Measurements from ENCODE around the gene KIF24.
"Not testable (repeated sequence)": the region's sequence is repeated elsewhere in the genome, so short reads cannot be mapped to it uniquely, and the experiment has no call there.

The KIF24 gene

DNA sequence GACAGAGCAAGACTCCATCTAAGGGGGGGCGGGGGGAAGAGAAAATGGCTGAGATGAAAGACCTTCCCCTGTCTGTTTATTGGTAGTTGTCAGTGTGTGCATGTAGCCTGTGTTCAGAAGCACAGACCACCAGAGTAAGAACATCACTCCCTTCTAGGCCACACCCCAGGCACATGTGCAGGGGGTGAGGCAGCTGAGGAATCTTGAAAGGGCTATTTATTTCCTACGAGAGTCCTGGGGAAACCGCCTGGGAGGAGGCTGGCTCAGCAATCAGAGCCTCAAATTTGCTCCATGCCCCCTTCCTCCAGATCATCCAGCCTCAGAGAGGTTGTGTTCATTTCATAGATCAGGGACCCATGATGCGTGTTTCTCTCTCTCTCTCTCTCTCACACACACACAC is 40.6 kb upstream of the KIF24 start:
- TF ChIP-seq, protein P1, sequence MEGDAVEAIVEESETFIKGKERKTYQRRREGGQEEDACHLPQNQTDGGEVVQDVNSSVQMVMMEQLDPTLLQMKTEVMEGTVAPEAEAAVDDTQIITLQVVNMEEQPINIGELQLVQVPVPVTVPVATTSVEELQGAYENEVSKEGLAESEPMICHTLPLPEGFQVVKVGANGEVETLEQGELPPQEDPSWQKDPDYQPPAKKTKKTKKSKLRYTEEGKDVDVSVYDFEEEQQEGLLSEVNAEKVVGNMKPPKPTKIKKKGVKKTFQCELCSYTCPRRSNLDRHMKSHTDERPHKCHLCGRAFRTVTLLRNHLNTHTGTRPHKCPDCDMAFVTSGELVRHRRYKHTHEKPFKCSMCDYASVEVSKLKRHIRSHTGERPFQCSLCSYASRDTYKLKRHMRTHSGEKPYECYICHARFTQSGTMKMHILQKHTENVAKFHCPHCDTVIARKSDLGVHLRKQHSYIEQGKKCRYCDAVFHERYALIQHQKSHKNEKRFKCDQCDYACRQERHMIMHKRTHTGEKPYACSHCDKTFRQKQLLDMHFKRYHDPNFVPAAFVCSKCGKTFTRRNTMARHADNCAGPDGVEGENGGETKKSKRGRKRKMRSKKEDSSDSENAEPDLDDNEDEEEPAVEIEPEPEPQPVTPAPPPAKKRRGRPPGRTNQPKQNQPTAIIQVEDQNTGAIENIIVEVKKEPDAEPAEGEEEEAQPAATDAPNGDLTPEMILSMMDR (IDR thresholded peaks at IDR 0.05), result no peak
- Histone ChIP-seq H3K79me2 (no peaks in the 10 kb centered on the region), H3K27me3 (ENCODE audit: control insufficient read depth, insufficient read depth, low read length) (no peaks in the 10 kb centered on the region), H3K4me2 (ENCODE audit: low read length) (no peak overlapping the region), H3K9me3 (ENCODE audit: control insufficient read depth, low read length) (no peaks in the 10 kb centered on the region), H3K4me3 (ENCODE audit: low read depth, low read length) (no peak overlapping the region), H3K9ac (no peak overlapping the region), H2AFZ (no peak overlapping the region), H3K36me3 (ENCODE audit: control insufficient read depth, insufficient read depth, low read length) (no peaks in the 10 kb centered on the region), H3K27ac (no peak overlapping the region), H3K4me1 (no peaks in the 10 kb centered on the region)

DNA sequence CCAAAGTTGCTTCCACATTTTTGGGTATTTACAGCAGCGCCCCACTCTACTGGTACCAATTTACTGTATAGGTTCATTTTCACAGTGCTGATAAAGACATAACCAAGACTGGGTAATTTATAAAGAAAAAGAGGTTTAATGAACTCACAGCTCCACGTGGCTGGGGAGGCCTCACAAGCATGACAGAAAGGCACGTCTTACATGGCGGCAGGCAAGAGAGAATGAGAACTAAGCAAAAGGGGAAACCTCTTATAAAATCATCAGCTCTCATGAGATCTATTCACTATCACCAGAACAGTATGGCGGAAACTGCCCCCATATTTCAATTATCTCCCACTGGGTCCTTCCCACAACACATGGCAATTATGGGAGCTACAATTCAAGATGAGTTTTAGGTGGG is 39.7 kb upstream of the KIF24 start:
- H3K9me3 ChIP-seq (ENCODE audit: control insufficient read depth, low read length); H3K4me3 ChIP-seq (ENCODE audit: low read depth, low read length); H3K36me3 ChIP-seq (ENCODE audit: control insufficient read depth, insufficient read depth, low read length); H3K27ac ChIP-seq; H3K4me1 ChIP-seq; H3K79me2 ChIP-seq; H3K27me3 ChIP-seq (ENCODE audit: control insufficient read depth, insufficient read depth, low read length); H2AFZ ChIP-seq; H3K4me2 ChIP-seq (ENCODE audit: low read length); H3K9ac ChIP-seq: not testable (repeated sequence)

DNA sequence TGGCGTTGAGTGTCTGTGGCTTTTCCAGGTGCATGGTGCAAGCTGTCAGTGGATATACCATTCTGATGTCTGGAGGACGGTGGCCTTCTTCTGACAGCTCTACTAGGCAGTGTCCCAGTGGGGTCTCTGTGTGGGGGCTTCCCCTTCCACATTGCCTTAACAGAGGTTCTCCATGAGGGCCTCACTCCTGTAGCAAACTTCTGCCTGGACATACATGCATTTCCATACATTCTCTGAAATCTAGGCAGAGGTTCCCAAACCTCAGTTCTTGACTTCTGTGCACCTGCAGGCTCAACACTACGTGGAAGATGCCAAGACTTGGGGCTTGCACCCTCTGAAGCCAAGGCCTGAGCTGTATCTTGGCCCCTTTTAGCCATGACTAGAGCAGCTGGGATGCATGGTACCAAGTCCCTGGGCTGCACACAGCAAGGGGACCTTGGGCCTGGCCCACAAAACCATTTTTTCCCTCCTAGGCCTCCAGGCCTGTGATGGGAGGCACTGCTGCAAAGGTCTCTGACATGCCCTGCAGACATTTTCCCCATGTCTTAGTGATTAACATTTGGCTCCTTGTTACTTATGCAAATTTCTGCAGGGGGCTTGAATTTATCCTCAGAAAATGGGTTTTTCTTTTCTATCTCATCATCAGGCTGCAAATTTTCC is 38.8 kb upstream of the KIF24 start:
- not testable (repeated sequence) for H3K4me3 ChIP-seq (ENCODE audit: low read depth, low read length); H3K27ac ChIP-seq; H3K9me3 ChIP-seq (ENCODE audit: control insufficient read depth, low read length); H3K79me2 ChIP-seq; H3K9ac ChIP-seq; H2AFZ ChIP-seq; H3K4me2 ChIP-seq (ENCODE audit: low read length); H3K4me1 ChIP-seq; H3K27me3 ChIP-seq (ENCODE audit: control insufficient read depth, insufficient read depth, low read length); H3K36me3 ChIP-seq (ENCODE audit: control insufficient read depth, insufficient read depth, low read length)

DNA sequence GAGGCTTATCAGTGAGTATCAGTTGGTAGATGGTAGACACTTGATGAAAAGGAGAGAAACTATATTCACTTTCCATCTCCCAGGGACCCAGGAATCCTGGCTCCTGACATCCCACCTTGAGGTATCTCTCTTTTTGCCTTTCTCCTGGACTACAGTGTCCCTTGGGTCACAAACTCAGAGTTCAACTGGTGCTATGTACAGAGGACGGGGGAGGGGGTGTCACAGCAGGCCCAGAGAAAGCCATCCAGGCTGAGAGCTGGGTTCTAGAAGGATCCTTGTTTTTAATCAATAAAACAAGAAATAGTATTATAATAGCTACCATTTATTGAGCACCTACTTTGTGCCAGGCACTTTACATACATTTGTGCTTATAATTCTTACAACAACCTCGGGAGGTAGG is 37.3 kb upstream of the KIF24 start:
- no peaks in the 10 kb centered on the region for H3K9me3 ChIP-seq (ENCODE audit: control insufficient read depth, low read length)
- no peak overlapping the region for H3K9ac ChIP-seq
- TF ChIP-seq, protein P1 (IDR thresholded peaks at IDR 0.05), result no peak
- no peaks in the 10 kb centered on the region for H3K79me2 ChIP-seq
- H3K36me3 ChIP-seq (ENCODE audit: control insufficient read depth, insufficient read depth, low read length), result no peaks in the 10 kb centered on the region
- H3K4me3 ChIP-seq (ENCODE audit: low read depth, low read length), result no peak overlapping the region
- no peak overlapping the region for H2AFZ ChIP-seq
- no peaks in the 10 kb centered on the region for H3K4me1 ChIP-seq
- no peaks in the 10 kb centered on the region for H3K27me3 ChIP-seq (ENCODE audit: control insufficient read depth, insufficient read depth, low read length)
- H3K4me2 ChIP-seq (ENCODE audit: low read length), result no peak overlapping the region
- no peak overlapping the region for H3K27ac ChIP-seq

DNA sequence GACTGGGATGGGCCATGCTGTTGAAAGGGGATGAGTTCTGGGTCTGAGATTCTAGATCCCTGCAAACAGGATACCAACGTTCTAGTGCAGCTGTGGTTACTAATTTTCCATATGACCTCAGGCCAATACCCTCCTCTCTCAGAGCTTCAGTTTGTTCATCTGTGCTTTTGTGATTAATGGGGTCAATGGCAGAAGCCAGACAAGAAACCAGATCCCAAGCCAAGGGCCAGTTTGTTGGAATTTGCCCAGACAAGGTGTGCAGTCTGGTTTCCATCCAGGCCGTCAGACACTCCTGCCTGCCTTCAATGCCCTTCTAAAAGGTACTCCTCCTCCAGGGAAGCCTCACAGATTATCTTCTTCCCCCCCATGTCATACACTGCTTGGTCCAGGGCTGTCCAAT is 36.2 kb upstream of the KIF24 start:
- TF ChIP-seq, protein P1 (IDR thresholded peaks at IDR 0.05), result no peak
- no peaks in the 10 kb centered on the region for H3K4me1 ChIP-seq
- no peaks in the 10 kb centered on the region for H3K36me3 ChIP-seq (ENCODE audit: control insufficient read depth, insufficient read depth, low read length)

More for the DNA sequence above, 36.2 kb upstream of the KIF24 start:
- no peaks in the 10 kb centered on the region for H3K79me2 ChIP-seq
- no peaks in the 10 kb centered on the region for H3K27me3 ChIP-seq (ENCODE audit: control insufficient read depth, insufficient read depth, low read length)
- H3K9ac ChIP-seq, result no peak overlapping the region
- H3K4me2 ChIP-seq (ENCODE audit: low read length), result no peak overlapping the region
- H3K9me3 ChIP-seq (ENCODE audit: control insufficient read depth, low read length), result no peaks in the 10 kb centered on the region
- no peak overlapping the region for H3K27ac ChIP-seq
- no peak overlapping the region for H2AFZ ChIP-seq
- H3K4me3 ChIP-seq (ENCODE audit: low read depth, low read length), result no peak overlapping the region

Measured in parathyroid adenoma (tissue), 2 donors.